Natural killer cell treated with Interleukin-12 subunit alpha and Interleukin-12 subunit beta and Interleukin-15 and Interleukin-18, amount 100 ng/mL, for 72 hours (primary cell): ENCODE measurements around the gene SOX6. TPM values are rescaled to one million over a fixed set of nuclear protein-coding genes. Genes with fewer than 3 reads are reported as not detected.
"Not testable (repeated sequence)": the region's sequence is repeated elsewhere in the genome, so short reads cannot be mapped to it uniquely, and the experiment has no call there.

ENCODE experiments used
- ATAC-seq, 2 donors: fragments of 150-1000 bp; cut with Tn5 transposase in 1 of 2; sonication (Bioruptor Pico), chemical (Tn5 transposase) in 1 of 2; 2 replicates each; pipeline ENCODE4 v1.10.0; 2021
- DNase-seq: peaks from one replicate; pipeline ENCODE4 v3.0.0; 2022; ENCODE audit warnings: low spot score
- H3K27ac Mint-ChIP-seq, 2 donors: 1 replicate in 1 of 2; 2 replicates in 1 of 2; pipeline ENCODE4 v1.8.0; 2022; ENCODE audit warnings: mixed read lengths in 2 of 2, mild to moderate bottlenecking in 1 of 2, moderate library complexity in 1 of 2
- H3K27me3 Mint-ChIP-seq, 2 donors: 1 replicate in 1 of 2; 2 replicates in 1 of 2; pipeline ENCODE4 v1.8.0; 2022; ENCODE audit warnings: mixed read lengths in 2 of 2
- H3K36me3 Mint-ChIP-seq: one replicate; pipeline ENCODE4 v1.8.0; 2022; ENCODE audit warnings: mixed read lengths
- H3K4me1 Mint-ChIP-seq, 2 donors: 1 replicate in 1 of 2; 2 replicates in 1 of 2; pipeline ENCODE4 v1.8.0; 2022; ENCODE audit warnings: low read depth in 2 of 2, mixed read lengths in 2 of 2, mild to moderate bottlenecking in 1 of 2
- H3K4me3 Mint-ChIP-seq: one replicate; pipeline ENCODE4 v1.8.0; 2022; ENCODE audit warnings: mixed read lengths
- H3K9me3 Mint-ChIP-seq: 2 replicates; pipeline ENCODE4 v1.8.0; 2022; ENCODE audit warnings: mixed read lengths
- total RNA-seq, 2 donors: library from RNA; stranded (reverse); gene quantifications; one replicate each; pipeline ENCODE4 v1.2.3, GENCODE V29; 2022

SOX6 gene
- total RNA-seq, 2 donors from 2014 or later = not detected

DNA sequence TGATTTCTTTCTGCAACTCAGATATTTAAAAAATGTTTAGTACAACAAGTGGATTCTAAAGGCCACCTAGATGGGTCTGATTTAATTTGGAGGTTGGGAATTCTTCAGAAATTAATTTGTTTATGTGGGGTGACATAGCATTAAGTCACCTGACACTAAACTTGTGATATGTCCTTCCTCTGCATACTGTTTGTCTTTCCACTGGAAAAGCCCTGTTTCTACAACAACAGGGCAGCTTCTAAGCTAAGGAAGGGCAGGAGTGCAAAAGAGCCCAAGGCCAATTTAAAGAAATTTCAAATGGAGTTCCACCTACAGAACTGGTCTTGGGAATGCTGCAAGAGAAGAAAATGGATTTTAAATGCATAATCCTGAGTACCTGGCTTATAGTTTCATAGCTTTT, 319.2 kb downstream of the SOX6 start:
- Mint-ChIP-seq H3K4me3 (no peak overlapping the region), H3K9me3 (peaks cover 5% of the 10 kb centered on the region), H3K36me3 (no peaks in the 10 kb centered on the region), H3K4me1 (no peaks in the 10 kb centered on the region), H3K27me3 (no peaks in the 10 kb centered on the region), H3K27ac (no peak overlapping the region)
- ATAC-seq = no peak
- DNase-seq = no peak

DNA sequence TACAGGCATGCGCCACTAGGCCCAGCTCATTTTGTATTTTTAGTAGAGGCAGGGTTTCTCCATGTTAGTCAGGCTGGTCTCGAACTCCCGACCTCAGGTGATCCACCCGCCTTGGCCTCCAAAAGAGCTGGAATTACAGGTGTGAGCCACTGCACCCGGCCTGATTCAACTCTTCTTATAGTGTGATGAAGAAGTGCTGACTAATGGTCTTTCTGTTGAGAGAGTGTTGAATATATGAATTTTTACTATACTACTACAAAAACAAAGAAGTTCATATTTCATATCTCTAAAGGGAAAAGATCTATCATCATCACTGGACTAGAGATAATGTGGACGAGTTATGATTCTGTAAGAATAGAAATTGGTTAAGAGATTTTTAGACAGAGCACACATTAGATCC, 320.1 kb downstream of the SOX6 start:
- H3K4me1 Mint-ChIP-seq = no peaks in the 10 kb centered on the region
- H3K27me3 Mint-ChIP-seq = peaks cover 0 to 2% of the 10 kb centered on the region in 2 donors
- DNase-seq (no peak), ATAC-seq (no peak)
- no peak overlapping the region for H3K27ac Mint-ChIP-seq
- no peak overlapping the region for H3K4me3 Mint-ChIP-seq
- H3K36me3 Mint-ChIP-seq = no peaks in the 10 kb centered on the region
- H3K9me3 Mint-ChIP-seq = peaks cover 5% of the 10 kb centered on the region

- peaks cover 0 to 2% of the 10 kb centered on the region in 2 donors for H3K27me3 Mint-ChIP-seq
- ATAC-seq = no peak
- no peak overlapping the region for H3K4me3 Mint-ChIP-seq
Observed at GRCh38 chr11:16034074-16034473, 322.3 kb downstream of the SOX6 start.

GRCh38 chr11:16032974-16033373, 323.4 kb downstream of the SOX6 start:
- peaks cover 0 to 2% of the 10 kb centered on the region in 2 donors for H3K27me3 Mint-ChIP-seq
- ATAC-seq (no peak), DNase-seq (no peak)
- H3K9me3 Mint-ChIP-seq = peaks cover 5% of the 10 kb centered on the region
- H3K4me3 Mint-ChIP-seq = no peak overlapping the region
- H3K27ac Mint-ChIP-seq = no peak overlapping the region
- H3K4me1 Mint-ChIP-seq = no peaks in the 10 kb centered on the region
- H3K36me3 Mint-ChIP-seq = no peaks in the 10 kb centered on the region

More at GRCh38 chr11:16034074-16034473, 322.3 kb downstream of the SOX6 start:
- Mint-ChIP-seq H3K4me1 (no peaks in the 10 kb centered on the region), H3K9me3 (peaks cover 5% of the 10 kb centered on the region), H3K36me3 (no peaks in the 10 kb centered on the region), H3K27ac (no peak overlapping the region)
- no peak for DNase-seq

DNA sequence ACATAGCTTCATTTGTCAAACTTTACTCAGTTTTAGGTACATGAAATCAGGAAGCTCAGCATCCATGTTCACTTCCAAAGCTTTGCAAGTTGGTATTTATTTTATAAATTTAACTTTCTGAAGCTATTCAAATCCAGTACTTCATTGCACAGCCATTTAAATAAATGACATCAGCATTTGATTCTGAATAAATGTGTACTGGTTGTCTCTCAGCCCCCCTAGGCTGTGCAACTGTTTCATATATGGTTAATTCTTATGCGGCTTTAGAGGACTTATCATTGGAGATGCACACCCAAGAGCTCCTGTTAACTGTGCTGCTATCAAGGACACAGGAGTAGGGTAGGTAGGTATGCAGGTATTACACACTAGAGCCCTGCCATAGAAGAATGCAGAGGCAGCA, 325.1 kb downstream of the SOX6 start:
- no peaks in the 10 kb centered on the region for H3K4me1 Mint-ChIP-seq
- no peak for DNase-seq
- no peak for ATAC-seq
- H3K36me3 Mint-ChIP-seq = no peaks in the 10 kb centered on the region
- no peak overlapping the region for H3K27ac Mint-ChIP-seq
- H3K4me3 Mint-ChIP-seq = no peak overlapping the region
- peaks cover 0 to 2% of the 10 kb centered on the region in 2 donors for H3K27me3 Mint-ChIP-seq
- peaks cover 5% of the 10 kb centered on the region for H3K9me3 Mint-ChIP-seq

- DNase-seq (no peak), ATAC-seq (no peak)
- Mint-ChIP-seq H3K36me3 (no peaks in the 10 kb centered on the region), H3K4me1 (no peaks in the 10 kb centered on the region), H3K27ac (no peak overlapping the region), H3K9me3 (peaks cover 5% of the 10 kb centered on the region), H3K4me3 (no peak overlapping the region), H3K27me3 (peaks cover 0 to 2% of the 10 kb centered on the region in 2 donors)
Observed at GRCh38 chr11:16030664-16031063, 325.7 kb downstream of the SOX6 start.

DNA sequence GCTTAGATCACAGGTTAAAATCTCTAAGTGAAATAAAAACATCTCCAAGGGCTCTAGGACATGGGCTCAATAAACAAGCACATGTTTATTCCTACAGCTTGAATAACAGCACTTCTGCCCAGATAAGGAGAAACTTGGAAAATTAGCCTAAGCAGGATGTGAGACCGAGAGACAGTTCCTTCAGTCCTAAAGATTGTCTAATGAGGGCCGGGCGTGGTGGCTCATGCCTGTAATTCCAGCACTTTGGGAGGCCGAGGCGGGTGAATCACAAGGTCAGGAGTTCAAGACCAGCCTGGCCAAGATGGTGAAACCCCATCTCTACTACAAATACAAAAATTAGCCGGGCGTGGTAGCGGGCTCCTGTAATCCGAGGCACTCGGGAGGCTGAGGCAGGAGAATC, 327.2 kb downstream of the SOX6 start:
- not testable (repeated sequence) for ATAC-seq, H3K4me3 Mint-ChIP-seq, H3K27me3 Mint-ChIP-seq, DNase-seq, H3K4me1 Mint-ChIP-seq, H3K27ac Mint-ChIP-seq, H3K9me3 Mint-ChIP-seq, H3K36me3 Mint-ChIP-seq

DNA sequence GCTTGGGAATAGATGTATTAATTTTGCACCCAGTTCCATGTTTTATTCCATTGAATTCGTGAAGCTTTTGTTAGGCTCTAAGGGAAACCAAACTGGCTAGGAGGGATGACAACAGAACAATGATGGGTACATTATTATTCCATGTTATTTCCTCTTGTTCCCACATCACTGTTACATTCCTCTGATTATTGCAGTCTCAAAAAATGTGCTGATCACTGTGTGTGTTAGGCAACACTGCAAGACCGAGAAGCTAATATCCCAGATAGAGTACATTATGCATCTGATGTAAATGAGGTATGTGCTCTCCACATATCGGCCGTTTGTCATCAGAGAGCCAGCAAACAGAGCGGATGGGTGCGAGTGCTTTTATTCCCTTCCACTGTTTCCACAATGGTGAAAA, 327.9 kb downstream of the SOX6 start:
- Mint-ChIP-seq H3K4me3 (no peak overlapping the region), H3K4me1 (no peaks in the 10 kb centered on the region), H3K27me3 (peaks cover 0 to 2% of the 10 kb centered on the region in 2 donors), H3K36me3 (no peaks in the 10 kb centered on the region), H3K27ac (no peak overlapping the region), H3K9me3 (peaks cover 3% of the 10 kb centered on the region)
- ATAC-seq (no peak), DNase-seq (no peak)

- Mint-ChIP-seq H3K27ac (no peak overlapping the region), H3K9me3 (no peaks in the 10 kb centered on the region), H3K36me3 (no peaks in the 10 kb centered on the region), H3K27me3 (peaks cover 0 to 5% of the 10 kb centered on the region in 2 donors), H3K4me1 (no peaks in the 10 kb centered on the region), H3K4me3 (no peak overlapping the region)
- DNase-seq (no peak), ATAC-seq (no peak)
Observed at GRCh38 chr11:16027621-16028020, 328.7 kb downstream of the SOX6 start.

GRCh38 chr11:16026849-16027248, 329.5 kb downstream of the SOX6 start:
- Mint-ChIP-seq H3K27ac (no peak overlapping the region), H3K4me3 (no peak overlapping the region), H3K9me3 (no peaks in the 10 kb centered on the region), H3K4me1 (no peaks in the 10 kb centered on the region), H3K27me3 (peaks cover 0 to 5% of the 10 kb centered on the region in 2 donors), H3K36me3 (no peaks in the 10 kb centered on the region)
- ATAC-seq (no peak), DNase-seq (no peak)

- H3K27ac Mint-ChIP-seq = no peak overlapping the region
- no peak overlapping the region for H3K4me3 Mint-ChIP-seq
- peaks cover 7% of the 10 kb centered on the region for H3K9me3 Mint-ChIP-seq
- H3K36me3 Mint-ChIP-seq = no peaks in the 10 kb centered on the region
- H3K4me1 Mint-ChIP-seq = no peaks in the 10 kb centered on the region
- DNase-seq (no peak), ATAC-seq (no peak)
- H3K27me3 Mint-ChIP-seq = peaks cover 0 to 3% of the 10 kb centered on the region in 2 donors
Observed at GRCh38 chr11:16018931-16019330, 337.4 kb downstream of the SOX6 start.

DNA sequence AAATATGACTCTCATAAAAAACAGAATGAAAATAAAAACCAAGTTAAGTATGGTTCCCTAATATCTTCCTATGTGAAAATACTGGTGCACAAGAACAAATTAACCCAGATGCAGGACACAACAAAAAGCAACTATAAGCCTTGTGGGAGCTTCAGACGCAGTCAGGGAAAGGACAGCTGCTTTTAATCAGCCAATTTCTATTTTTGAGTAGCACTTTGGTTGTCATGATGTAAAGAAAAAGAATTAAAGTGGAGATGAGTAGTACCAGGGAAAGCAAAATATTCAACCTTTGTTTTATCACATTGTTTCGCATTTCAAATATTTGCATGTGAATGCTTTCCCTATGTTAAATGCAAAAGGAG, 339.9 kb downstream of the SOX6 start:
- H3K4me3 Mint-ChIP-seq = no peak overlapping the region
- no peak for ATAC-seq
- H3K9me3 Mint-ChIP-seq = peaks cover 7% of the 10 kb centered on the region
- no peaks in the 10 kb centered on the region for H3K36me3 Mint-ChIP-seq
- DNase-seq = no peak
- no peaks in the 10 kb centered on the region for H3K27me3 Mint-ChIP-seq
- no peaks in the 10 kb centered on the region for H3K4me1 Mint-ChIP-seq
- H3K27ac Mint-ChIP-seq = no peak overlapping the region

DNA sequence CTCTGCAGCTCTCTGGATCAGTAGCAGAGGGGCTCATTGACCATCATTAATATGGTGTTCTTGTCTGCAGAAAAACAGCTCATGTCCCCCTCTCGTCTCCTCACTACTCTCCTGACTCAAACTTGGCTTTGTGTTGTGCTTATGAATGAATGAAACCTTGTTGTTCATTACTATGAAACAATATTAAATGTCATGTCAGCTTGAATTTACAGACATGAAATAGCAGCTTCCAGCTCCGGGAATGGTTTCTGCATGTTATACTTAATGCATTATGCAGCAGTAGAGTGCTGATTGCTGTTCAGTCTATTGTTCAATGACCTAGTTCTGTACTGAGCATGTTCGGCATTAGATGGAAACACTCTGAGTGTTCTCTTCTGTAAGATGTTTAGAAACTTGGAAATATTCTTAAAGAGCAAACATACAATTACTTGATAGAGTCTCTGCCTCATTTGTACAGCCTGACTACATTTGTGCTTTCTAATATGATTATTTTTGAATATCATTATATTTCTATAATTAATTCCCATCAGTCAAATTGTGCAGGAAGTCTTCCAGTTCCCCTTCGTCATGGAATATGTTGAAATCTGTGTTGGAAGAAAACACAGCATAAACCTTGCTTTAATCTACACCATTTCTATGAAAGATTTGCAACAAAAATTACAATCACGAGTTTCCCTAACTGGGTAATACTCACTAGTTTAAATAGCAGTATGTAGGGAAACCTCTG, 340.4 kb downstream of the SOX6 start:
- H3K9me3 Mint-ChIP-seq = peaks cover 7% of the 10 kb centered on the region
- DNase-seq (no peak), ATAC-seq (no peak)
- no peak overlapping the region for H3K27ac Mint-ChIP-seq
- H3K4me1 Mint-ChIP-seq = no peaks in the 10 kb centered on the region
- H3K36me3 Mint-ChIP-seq = no peaks in the 10 kb centered on the region
- no peaks in the 10 kb centered on the region for H3K27me3 Mint-ChIP-seq
- H3K4me3 Mint-ChIP-seq = no peak overlapping the region

GRCh38 chr11:16013649-16014275, 342.6 kb downstream of the SOX6 start:
- Mint-ChIP-seq H3K4me1 (no peaks in the 10 kb centered on the region), H3K27ac (no peak overlapping the region), H3K9me3 (peaks cover 3% of the 10 kb centered on the region), H3K4me3 (no peak overlapping the region), H3K27me3 (peaks cover 0 to 2% of the 10 kb centered on the region in 2 donors), H3K36me3 (no peaks in the 10 kb centered on the region)
- DNase-seq (no peak), ATAC-seq (no peak)
